ENCODE measurements around the gene SEMG2. TPM values are rescaled to one million over a fixed set of nuclear protein-coding genes. Genes with fewer than 3 reads are reported as not detected.

Gene SEMG2
- total RNA-seq, 1 experiment from 2014 or later: not detected

GRCh38 chr20:45258664-45259063 is 37.5 kb downstream of the SEMG2 start:
- Histone ChIP-seq H3K9me3 (ENCODE audit: control insufficient read depth in 1 of 2, insufficient read depth in 1 of 2, low read depth in 1 of 2, low read length in 2 of 2) (no peaks in the 10 kb centered on the region), H3K27me3 (ENCODE audit: insufficient read depth, low read length) (no peaks in the 10 kb centered on the region), H3K9me2 (ENCODE audit: insufficient read depth) (no peaks in the 10 kb centered on the region), H4K20me1 (ENCODE audit: insufficient read depth) (no peaks in the 10 kb centered on the region), H2AFZ (ENCODE audit: low read depth, low read length, poor library complexity, severe bottlenecking) (no peak overlapping the region), H3K36me3 (ENCODE audit: control insufficient read depth in 1 of 2, insufficient read depth in 2 of 2, low read length in 2 of 2) (no peaks in the 10 kb centered on the region), H3K27ac (ENCODE audit: low read depth, low read length) (no peak overlapping the region), H3K4me1 (ENCODE audit: control insufficient read depth in 1 of 2, insufficient read depth in 2 of 2, low read length in 2 of 2) (peaks cover 10 to 11% of the 10 kb centered on the region in 2 experiments; a peak in 2 of 4 replicates), H3K4me3 (replicated peaks in 1 of 2; ENCODE audit: low read depth in 1 of 2, low read length in 2 of 2) (no peak overlapping the region), H3K4me2 (ENCODE audit: low read length) (no peak overlapping the region), H3K9ac (ENCODE audit: low read length) (no peak overlapping the region), H3K79me2 (ENCODE audit: insufficient read depth, low read length) (no peaks in the 10 kb centered on the region)
- intact Hi-C loops (cut with micrococcal nuclease): no loop called here
- TF ChIP-seq ZBTB33 (IDR thresholded peaks at IDR 0.05; ENCODE audit: extremely low read depth, insufficient replicate concordance, low read length): no peak
- no peak for TF ChIP-seq REST (IDR thresholded peaks at IDR 0.05; ENCODE audit: low read depth)
- TF ChIP-seq POLR2A (IDR thresholded peaks at IDR 0.05; ENCODE audit: borderline replicate concordance, extremely low read depth, insufficient read depth, insufficient read length): no peak
- no peak for TF ChIP-seq SP1 (IDR thresholded peaks at IDR 0.05; ENCODE audit: low read depth)
- no peak for TF ChIP-seq SRF (IDR thresholded peaks at IDR 0.05; ENCODE audit: low read depth)
- TF ChIP-seq FOSL1 (IDR thresholded peaks at IDR 0.05; ENCODE audit: low read depth): no peak
- TF ChIP-seq CEBPB (IDR thresholded peaks at IDR 0.05; ENCODE audit: low read depth): no peak
- no peak for TF ChIP-seq ZFX (IDR thresholded peaks at IDR 0.05)
- no peak for TF ChIP-seq EZH2 (IDR thresholded peaks at IDR 0.05)
- no peak for TF ChIP-seq RAD21 (IDR thresholded peaks at IDR 0.05; ENCODE audit: low read depth)
- no peak for TF ChIP-seq JUND (IDR thresholded peaks at IDR 0.05)
- no peak for TF ChIP-seq MAX (IDR thresholded peaks at IDR 0.05)
- ChIA-PET CTCF (interaction anchor here (1.3 kb wide), 1 partner anchor 120 kb away, joined by 4 read pairs; no protein-coding TSS in a partner anchor), POLR2A (no interaction called here), RAD21 (ENCODE audit: low non-redundant PET in 1 of 2, low total read pairs in 2 of 2, uncharacterized antibody in 2 of 2, unreplicated experiment in 2 of 2) (no interaction called here)
- no TSS peak for BruUV-seq (replicated peaks)
- no peak for DNase-seq (ENCODE audit: low read depth, low spot score)
- ATAC-seq: no peak
